ENCODE measurements around the gene PHF14. TPM values are rescaled to one million over a fixed set of nuclear protein-coding genes. Genes with fewer than 3 reads are reported as not detected.

PHF14 gene
- total RNA-seq, 6 donors from 2014 or later = 19.0 to 85.9 (median 24.0) TPM

DNA sequence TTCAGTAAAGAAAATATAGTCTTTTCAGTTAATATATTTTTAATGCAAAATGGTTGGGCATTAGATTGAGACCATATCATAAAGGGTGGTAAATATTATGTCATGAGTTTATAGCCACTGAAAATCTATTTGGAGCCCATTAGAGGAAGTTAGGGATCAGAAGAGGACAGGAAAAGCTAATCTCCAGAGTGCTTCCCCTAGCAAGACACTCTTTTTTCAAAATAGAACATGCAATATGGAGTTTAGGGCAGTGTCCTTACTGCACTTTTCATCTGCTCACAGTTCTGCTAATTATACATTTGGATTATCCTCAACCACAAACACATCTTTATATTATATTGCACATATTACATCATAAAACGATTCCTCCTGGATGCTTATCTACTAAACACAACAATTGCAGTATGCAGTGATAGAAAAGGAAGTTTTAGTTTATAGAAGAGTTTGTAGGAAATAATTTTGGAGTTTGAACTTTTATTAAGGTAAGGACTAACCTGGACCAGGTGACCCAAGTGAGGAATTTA, 159.8 kb downstream of the PHF14 start:
- TF ChIP-seq EP300 (IDR thresholded peaks at IDR 0.05) (no peak), POLR2A (IDR thresholded peaks at IDR 0.05) (no peak), POLR2AphosphoS5 (IDR thresholded peaks at IDR 0.05) (no peak)
- TF ChIP-seq, protein P1, sequence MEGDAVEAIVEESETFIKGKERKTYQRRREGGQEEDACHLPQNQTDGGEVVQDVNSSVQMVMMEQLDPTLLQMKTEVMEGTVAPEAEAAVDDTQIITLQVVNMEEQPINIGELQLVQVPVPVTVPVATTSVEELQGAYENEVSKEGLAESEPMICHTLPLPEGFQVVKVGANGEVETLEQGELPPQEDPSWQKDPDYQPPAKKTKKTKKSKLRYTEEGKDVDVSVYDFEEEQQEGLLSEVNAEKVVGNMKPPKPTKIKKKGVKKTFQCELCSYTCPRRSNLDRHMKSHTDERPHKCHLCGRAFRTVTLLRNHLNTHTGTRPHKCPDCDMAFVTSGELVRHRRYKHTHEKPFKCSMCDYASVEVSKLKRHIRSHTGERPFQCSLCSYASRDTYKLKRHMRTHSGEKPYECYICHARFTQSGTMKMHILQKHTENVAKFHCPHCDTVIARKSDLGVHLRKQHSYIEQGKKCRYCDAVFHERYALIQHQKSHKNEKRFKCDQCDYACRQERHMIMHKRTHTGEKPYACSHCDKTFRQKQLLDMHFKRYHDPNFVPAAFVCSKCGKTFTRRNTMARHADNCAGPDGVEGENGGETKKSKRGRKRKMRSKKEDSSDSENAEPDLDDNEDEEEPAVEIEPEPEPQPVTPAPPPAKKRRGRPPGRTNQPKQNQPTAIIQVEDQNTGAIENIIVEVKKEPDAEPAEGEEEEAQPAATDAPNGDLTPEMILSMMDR (IDR thresholded peaks at IDR 0.05) = no peak
- Histone ChIP-seq H3K4me3 (no peak overlapping the region), H3K27me3 (no peaks in the 10 kb centered on the region), H3K4me1 (no peaks in the 10 kb centered on the region), H3K36me3 (peaks cover 0 to 3% (median 0%) of the 10 kb centered on the region in 4 donors), H3K9me3 (no peaks in the 10 kb centered on the region), H3K27ac (no peak overlapping the region)
- WGBS, 2 donors = 51 to 55% methylated on average over 1 of the region's 1 CpG
- DNase-seq (no peak), ATAC-seq (ENCODE audit: low FRiP score in 2 of 2) (no peak)

DNA sequence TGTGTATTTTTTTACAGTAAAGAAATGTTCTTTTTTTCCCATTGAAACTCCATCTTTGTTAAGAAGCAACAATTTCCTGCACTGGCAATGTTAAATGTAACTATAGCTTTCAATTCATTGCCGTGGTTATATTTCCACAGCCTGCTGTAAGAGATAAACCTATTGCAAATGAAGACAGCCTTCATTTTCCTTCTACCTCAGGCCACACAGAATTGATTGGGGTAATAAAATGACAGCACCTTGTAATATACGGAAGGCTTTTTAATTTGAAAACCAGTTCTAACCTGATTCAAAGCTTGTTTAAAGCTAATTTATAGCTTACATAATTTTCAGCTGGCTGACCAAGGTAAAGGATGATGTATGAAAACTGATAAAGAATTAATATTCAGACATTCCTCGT, 161.9 kb downstream of the PHF14 start:
- no peak overlapping the region for H3K4me3 ChIP-seq
- no peaks in the 10 kb centered on the region for H3K4me1 ChIP-seq
- H3K9me3 ChIP-seq = no peaks in the 10 kb centered on the region
- no peak for ATAC-seq (ENCODE audit: low FRiP score in 2 of 2)
- DNase-seq = no peak
- no peak overlapping the region for H3K27ac ChIP-seq
- 90 to 96% methylated on average over 3 of the region's 3 CpGs for WGBS, 2 donors
- TF ChIP-seq EP300 (IDR thresholded peaks at IDR 0.05) (no peak), POLR2AphosphoS5 (IDR thresholded peaks at IDR 0.05) (no peak), POLR2A (IDR thresholded peaks at IDR 0.05) (no peak)
- TF ChIP-seq, protein P1 (IDR thresholded peaks at IDR 0.05) = no peak
- no peaks in the 10 kb centered on the region for H3K27me3 ChIP-seq
- peaks cover 0 to 3% (median 0%) of the 10 kb centered on the region in 4 donors for H3K36me3 ChIP-seq

DNA sequence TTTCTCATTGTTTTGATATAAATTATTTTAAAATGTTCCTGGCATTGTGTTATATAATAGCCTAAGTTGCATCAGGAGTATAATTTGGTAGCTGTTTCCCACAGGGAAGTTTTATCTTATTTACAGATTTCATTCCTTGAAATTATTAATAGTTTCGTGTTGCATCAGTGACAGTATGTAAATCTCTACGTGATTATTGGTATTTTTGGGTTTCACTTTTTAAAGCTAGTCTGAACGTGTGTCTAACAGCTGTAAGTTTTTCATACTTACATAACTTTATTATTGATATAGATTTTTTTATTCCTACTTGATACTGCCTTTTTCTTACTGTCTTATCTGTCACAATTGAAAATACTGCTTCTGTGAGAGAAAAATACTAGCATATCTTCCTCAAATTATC, 167.9 kb downstream of the PHF14 start:
- H3K36me3 ChIP-seq = peaks cover 0 to 4% (median 0%) of the 10 kb centered on the region in 4 donors
- DNase-seq (no peak), ATAC-seq (ENCODE audit: low FRiP score in 2 of 2) (no peak)
- H3K27me3 ChIP-seq = no peaks in the 10 kb centered on the region
- TF ChIP-seq POLR2AphosphoS5 (IDR thresholded peaks at IDR 0.05) (no peak), EP300 (IDR thresholded peaks at IDR 0.05) (no peak), POLR2A (IDR thresholded peaks at IDR 0.05) (no peak)
- TF ChIP-seq, protein P1 (IDR thresholded peaks at IDR 0.05) = no peak
- H3K9me3 ChIP-seq = no peaks in the 10 kb centered on the region
- no peak overlapping the region for H3K4me3 ChIP-seq
- H3K27ac ChIP-seq = no peak overlapping the region
- H3K4me1 ChIP-seq = no peaks in the 10 kb centered on the region
- WGBS, 2 donors = 83 to 88% methylated on average over 3 of the region's 3 CpGs

DNA sequence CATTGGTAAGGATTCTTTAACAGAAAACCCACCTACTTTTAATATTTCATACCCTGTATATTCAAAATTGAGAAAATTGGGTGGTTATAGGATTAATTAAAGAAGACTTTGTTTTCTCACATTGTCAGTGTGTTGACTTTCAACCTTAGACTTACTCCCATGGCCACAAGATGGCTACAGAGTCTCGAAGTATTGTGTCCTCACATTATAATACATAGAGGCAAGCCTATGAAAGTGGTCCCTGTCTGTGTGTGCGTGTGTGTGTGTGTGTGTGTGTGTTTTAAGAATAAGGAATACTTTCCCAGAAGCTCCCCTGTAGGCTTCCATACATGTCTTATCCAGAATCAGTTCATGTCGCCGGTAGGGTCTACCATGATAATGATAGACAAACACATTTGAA, 180.0 kb downstream of the PHF14 start:
- no peak for ATAC-seq (ENCODE audit: low FRiP score in 2 of 2)
- H3K27ac ChIP-seq = no peak overlapping the region

More for the DNA sequence above, 180.0 kb downstream of the PHF14 start:
- no peaks in the 10 kb centered on the region for H3K27me3 ChIP-seq
- H3K4me3 ChIP-seq = no peak overlapping the region
- no peaks in the 10 kb centered on the region for H3K9me3 ChIP-seq
- TF ChIP-seq POLR2AphosphoS5 (IDR thresholded peaks at IDR 0.05) (no peak), EP300 (IDR thresholded peaks at IDR 0.05) (no peak), POLR2A (IDR thresholded peaks at IDR 0.05) (no peak)
- TF ChIP-seq, protein P1 (IDR thresholded peaks at IDR 0.05) = no peak
- H3K36me3 ChIP-seq = no peaks in the 10 kb centered on the region
- no peak for DNase-seq
- H3K4me1 ChIP-seq = no peaks in the 10 kb centered on the region
- 89 to 99% methylated on average over 4 of the region's 4 CpGs for WGBS, 2 donors
